Panc1 (cell line): ENCODE measurements around the gene KCNQ2. TPM values are rescaled to one million over a fixed set of nuclear protein-coding genes. Genes with fewer than 3 reads are reported as not detected.
A peak's percentile ranks its signal among the peaks of the same experiment; 100 is the strongest.

Experiments used
- ATAC-seq: fragments of 200-7000 bp; cut with Tn5 transposase; 2 replicates; pipeline ENCODE4 v1.9.1; 2020; ENCODE audit warnings: mild to moderate bottlenecking, moderate library complexity
- BruUV-seq: library from RNA; stranded (reverse); fragments of 400-500 nt; replicated peaks from 2 replicates; lab custom pipeline; 2021; lab: Mats Ljungman, UMichigan
- CTCF ChIA-PET: fragments of 300-600 bp; sonication (Branson Sonifier 250); formaldehyde crosslinking; loops from one replicate; lab custom pipeline; 2022; ENCODE audit warnings: antibody characterized with exemption; lab: Charles Lee
- POLR2A ChIA-PET: fragments of 300-600 bp; sonication (Branson Sonifier 250); formaldehyde crosslinking; loops from one replicate; lab custom pipeline; 2022; ENCODE audit warnings: antibody characterized with exemption; lab: Charles Lee
- DNase-seq: peaks from one replicate; pipeline ENCODE4 v3.0.0-alpha.2; 2010; ENCODE audit warnings: low read depth, low spot score
- H3K27ac ChIP-seq: 2 replicates; pipeline ENCODE4 v1.5.1; 2011; ENCODE audit warnings: mild to moderate bottlenecking, low read length, inconsistent platforms
- H3K27me3 ChIP-seq: fragments of 200-500 bp; sonication (Bioruptor generic); 2 replicates; pipeline ENCODE4 v1.6.0; 2014; ENCODE audit warnings: low read length, inconsistent platforms; ENCODE audit not compliant: control insufficient read depth, insufficient read depth
- H3K36me3 ChIP-seq: fragments of 200-500 bp; sonication (Bioruptor generic); 2 replicates; pipeline ENCODE4 v1.5.1; 2014; ENCODE audit warnings: inconsistent platforms, mild to moderate bottlenecking, low read length, moderate library complexity; ENCODE audit not compliant: control insufficient read depth, insufficient read depth
- H3K4me1 ChIP-seq: 2 replicates; pipeline ENCODE4 v1.5.1; 2011; ENCODE audit warnings: inconsistent platforms, mild to moderate bottlenecking, low read length, moderate library complexity; ENCODE audit not compliant: control insufficient read depth, insufficient read depth
- H3K4me3 ChIP-seq, 2 experiments: 2 replicates each; pipeline ENCODE4 v1.5.1; 2011 to 2012; ENCODE audit warnings: low read depth in 2 of 2, low read length in 2 of 2, mild to moderate bottlenecking in 2 of 2, inconsistent platforms in 1 of 2, moderate library complexity in 1 of 2
- H3K9me3 ChIP-seq: fragments of 200-500 bp; sonication (Bioruptor generic); 2 replicates; pipeline ENCODE4 v1.5.1; 2014; ENCODE audit warnings: low read depth, mild to moderate bottlenecking, inconsistent platforms, low read length, moderate library complexity; ENCODE audit not compliant: control insufficient read depth, insufficient read depth
- CTCF ChIP-seq: fragments of 450-650 bp; IDR thresholded peaks from 2 replicates; pipeline ENCODE4 v1.5.1; 2017; ENCODE audit warnings: mild to moderate bottlenecking
- POLR2AphosphoS5 ChIP-seq: IDR thresholded peaks from 2 replicates; pipeline ENCODE4 v1.6.1; 2012; ENCODE audit warnings: mild to moderate bottlenecking, low read depth, low read length, moderate library complexity
- REST ChIP-seq, 2 experiments: IDR thresholded peaks; 2 replicates each; pipeline ENCODE4 v1.6.1; 2011 to 2012; ENCODE audit warnings: low read depth in 2 of 2, control low read depth in 1 of 2, low read length in 1 of 2, mild to moderate bottlenecking in 1 of 2, moderate library complexity in 1 of 2; ENCODE audit not compliant: insufficient read depth in 1 of 2
- SIN3A ChIP-seq: IDR thresholded peaks from 2 replicates; pipeline ENCODE4 v1.6.1; 2012; ENCODE audit warnings: low read depth, mild to moderate bottlenecking, low read length, moderate library complexity, borderline replicate concordance; ENCODE audit not compliant: insufficient read depth
- TCF7L2 ChIP-seq: IDR thresholded peaks from 2 replicates; pipeline ENCODE4 v1.6.1; 2011; ENCODE audit warnings: mild to moderate bottlenecking, low read depth, low read length, inconsistent platforms
- in situ Hi-C: cut with HindIII; loops from 2 replicates; pipeline ENCODE4 v1.10.0; 2016; ENCODE audit warnings: low sequenced_read_pairs, low pct_unique_long_range_greater_than_20kb
- intact Hi-C: fragments of 100-400 bp; cut with micrococcal nuclease; formaldehyde crosslinking; loops from one replicate; pipeline ENCODE4 v1.10.0; 2022; ENCODE audit not compliant: unreplicated experiment
- total RNA-seq: library from RNA; stranded (reverse); gene quantifications from one replicate; pipeline ENCODE4 v1.2.1, GENCODE V29; 2021; ENCODE audit not compliant: unreplicated experiment

KCNQ2 gene
- total RNA-seq, 1 experiment from 2014 or later, result 19.4 TPM

- no peaks in the 10 kb centered on the region; the same call in 1 of the 2 replicates for H3K36me3 ChIP-seq
- ATAC-seq, result peak; percentile 22; the same call in 1 of the 2 replicates
- ChIA-PET POLR2A (no interaction called here), CTCF (no interaction called here)
- no peak for DNase-seq
- H3K9me3 ChIP-seq, result no peaks in the 10 kb centered on the region
- intact Hi-C loops (no loop called here), in situ Hi-C loops (no loop called here)
- no peaks in the 10 kb centered on the region for H3K27me3 ChIP-seq
- peak overlapping the region; percentile 47 to 48 for H3K4me3 ChIP-seq
- TF ChIP-seq REST (IDR thresholded peaks at IDR 0.05; ENCODE audit: insufficient read depth in 1 of 2, low read depth in 2 of 2, low read length in 1 of 2) (no peak), TCF7L2 (no peak), POLR2AphosphoS5 (no peak), CTCF (no peak), SIN3A (no peak)
- no TSS peak for BruUV-seq
- no peak overlapping the region for H3K27ac ChIP-seq
- H3K4me1 ChIP-seq, result peaks cover 13% of the 10 kb centered on the region
These were observed 806 bp downstream of the KCNQ2 start for GRCh38 chr20:63471717-63471980.

GRCh38 chr20:63471002-63471716, 1.3 kb downstream of the KCNQ2 start:
- in situ Hi-C loops, result no loop called here
- POLR2A ChIA-PET, result no interaction called here

More at GRCh38 chr20:63471002-63471716, 1.3 kb downstream of the KCNQ2 start:
- ATAC-seq (peak; percentile 20; the same call in 1 of the 2 replicates), DNase-seq (no peak)
- no peaks in the 10 kb centered on the region; the same call in 1 of the 2 replicates for H3K36me3 ChIP-seq
- H3K9me3 ChIP-seq, result no peaks in the 10 kb centered on the region
- H3K4me3 ChIP-seq, result peak overlapping the region in 1 of 2 experiments; percentile 47; a peak in 3 of 4 replicates
- H3K4me1 ChIP-seq, result peaks cover 13% of the 10 kb centered on the region
- intact Hi-C loops, result no loop called here
- no peaks in the 10 kb centered on the region for H3K27me3 ChIP-seq
- no peak for TF ChIP-seq CTCF
- TF ChIP-seq SIN3A, result no peak
- TF ChIP-seq TCF7L2, result no peak
- no peak for TF ChIP-seq REST (IDR thresholded peaks at IDR 0.05; ENCODE audit: insufficient read depth in 1 of 2, low read depth in 2 of 2, low read length in 1 of 2)
- TF ChIP-seq POLR2AphosphoS5, result no peak
- H3K27ac ChIP-seq, result no peak overlapping the region
- CTCF ChIA-PET, result no interaction called here
- BruUV-seq, result no TSS peak
